COLO829 (cell line): ENCODE results near the gene SRRM5.
"Not testable (repeated sequence)": the region's sequence is repeated elsewhere in the genome, so short reads cannot be mapped to it uniquely, and the experiment has no call there.

Experiments
- DNase-seq: peaks from one replicate; pipeline ENCODE4 v3.0.0; 2012; ENCODE audit warnings: low spot score

The SRRM5 gene

DNA sequence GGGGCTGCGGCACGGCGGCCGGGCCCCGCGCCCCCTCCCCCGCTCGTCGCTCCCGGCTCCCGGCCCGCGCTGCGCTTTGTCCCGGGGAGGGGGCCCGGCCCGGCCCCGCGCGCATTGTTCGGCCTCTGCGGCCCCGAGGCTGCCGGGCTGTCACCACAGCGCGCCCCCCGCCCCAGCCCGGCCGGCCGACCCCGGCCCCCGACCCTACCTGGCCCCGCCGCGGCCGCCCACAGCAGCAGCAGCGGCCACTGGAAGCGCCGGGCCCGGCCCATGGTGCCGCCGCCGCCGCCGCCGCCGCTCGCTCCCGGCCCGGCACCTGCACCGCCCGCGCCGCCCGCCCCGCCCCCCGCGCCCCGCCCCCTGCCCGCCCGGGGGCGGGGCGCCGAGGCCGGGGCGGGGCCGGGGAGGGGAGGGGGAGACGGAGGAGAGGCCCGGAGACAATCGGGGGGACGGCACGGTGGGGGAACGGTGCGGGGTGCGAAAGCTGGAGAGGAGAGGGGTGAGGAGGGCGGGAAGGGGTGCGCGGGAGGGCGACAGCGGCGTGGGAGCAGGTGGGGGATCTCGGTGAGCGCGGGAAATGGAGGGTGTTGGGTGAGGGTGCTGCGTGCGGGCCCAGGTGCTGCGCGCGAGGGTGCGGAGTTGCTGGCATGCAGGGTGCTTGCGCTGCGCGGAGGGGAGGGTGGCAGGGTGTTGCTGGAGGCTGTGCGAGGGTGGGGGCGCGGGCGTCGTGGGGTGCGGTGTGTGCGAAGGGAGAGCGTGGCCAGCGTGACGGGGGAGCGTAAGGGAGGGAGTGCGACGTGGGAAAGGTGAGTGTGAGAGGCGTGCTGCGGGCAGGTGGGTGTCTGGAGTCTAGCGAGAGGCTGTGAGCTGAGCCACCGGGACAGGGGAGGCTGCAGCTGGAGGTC is 27.9 kb downstream of the SRRM5 start, which contains the start of gene CADM4:
Gene CADM4, minus strand, starts transcription at position 332 of the 905 bp plus-strand sequence. Its CDS starts 60 bp downstream, at position 272.
- no peak for DNase-seq

GRCh38 chr19:43640424-43640757 is 28.5 kb downstream of the SRRM5 start:
- DNase-seq, result no peak

GRCh38 chr19:43641333-43641732 is 29.4 kb downstream of the SRRM5 start:
- DNase-seq, result no peak

DNA sequence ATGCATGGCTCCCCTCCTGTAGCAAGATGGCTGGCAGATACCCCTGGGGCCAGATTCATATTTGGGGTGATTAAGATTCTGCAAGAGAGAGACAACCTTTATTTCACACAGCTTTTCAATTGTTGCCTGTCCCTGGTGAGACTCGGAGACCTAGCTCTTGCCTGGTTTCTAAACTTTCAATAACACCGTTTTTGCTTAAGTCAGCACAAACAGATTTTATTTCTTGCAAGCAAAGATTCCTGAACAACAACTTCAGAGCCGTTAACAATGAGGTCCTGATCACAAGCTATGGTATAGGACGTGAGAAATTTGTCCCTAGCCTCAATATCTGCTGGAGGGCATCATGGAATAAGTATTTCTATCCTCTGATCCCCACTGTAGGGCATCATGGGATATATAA is 30.6 kb downstream of the SRRM5 start:
- DNase-seq, result no peak

GRCh38 chr19:43643326-43643725 is 31.4 kb downstream of the SRRM5 start:
- no peak for DNase-seq

DNA sequence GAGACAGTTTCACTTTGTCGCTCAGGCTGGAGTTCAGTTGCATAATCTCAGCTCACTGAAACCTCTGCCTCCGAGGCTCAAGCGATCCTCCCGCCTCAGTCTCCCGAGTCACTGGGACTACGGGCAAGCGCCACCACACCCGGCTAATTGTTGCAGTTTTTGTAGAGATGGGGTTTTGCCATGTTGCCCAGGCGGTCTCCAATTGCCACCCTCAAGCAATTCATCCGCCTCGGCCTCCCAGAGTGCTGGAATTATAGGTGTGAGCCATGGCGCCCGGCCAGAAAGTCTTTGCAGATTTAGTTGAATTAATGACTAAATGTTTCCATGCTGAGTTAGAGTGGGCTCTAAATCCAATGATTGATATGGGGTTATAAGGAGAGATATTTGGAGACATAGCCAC is 32.3 kb downstream of the SRRM5 start:
- no peak for DNase-seq

GRCh38 chr19:43648633-43649032 is 36.7 kb downstream of the SRRM5 start:
- DNase-seq, result no peak

DNA sequence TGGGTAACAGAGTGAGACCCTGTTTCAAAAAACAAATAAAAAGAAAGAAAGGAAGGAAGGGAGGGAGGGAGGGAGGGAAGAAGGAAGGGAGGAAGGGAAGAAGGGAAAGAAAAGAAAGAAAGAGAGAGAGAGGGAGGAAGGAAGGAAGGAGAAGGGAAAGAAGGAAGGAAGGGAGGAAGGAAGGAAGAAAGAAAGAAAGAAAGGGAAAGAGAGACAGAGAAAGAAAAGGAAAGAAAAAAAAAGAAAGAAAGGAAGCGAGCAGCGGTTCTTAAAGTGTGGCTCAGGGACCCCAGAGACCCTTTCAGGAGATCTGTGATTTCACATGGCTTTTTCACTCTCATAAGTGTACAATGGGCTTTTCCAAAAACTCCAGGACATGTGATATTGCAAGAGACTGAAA is 37.6 kb downstream of the SRRM5 start:
- no peak for DNase-seq

DNA sequence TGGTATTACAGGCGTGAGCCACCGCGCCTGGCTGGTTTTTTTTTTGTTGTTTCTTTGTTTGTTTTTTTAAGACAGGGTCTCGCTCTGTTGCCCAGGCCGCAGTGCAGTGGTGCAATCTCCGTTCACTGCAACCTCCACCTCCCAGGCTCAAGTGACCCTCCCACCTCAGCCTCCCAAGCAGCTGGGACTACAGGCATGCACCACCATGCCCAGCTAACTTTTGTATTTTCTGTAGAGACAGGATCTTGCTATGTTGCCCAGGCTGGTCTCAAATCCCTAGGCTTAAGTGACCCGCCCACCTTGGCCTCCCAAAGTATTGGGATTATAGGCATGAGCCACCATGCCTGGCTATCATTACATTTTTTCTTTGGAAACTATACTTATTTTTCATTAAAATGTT is 38.4 kb downstream of the SRRM5 start:
- DNase-seq, result not testable (repeated sequence)

- DNase-seq, result peak; percentile 64
These were observed 40.1 kb downstream of the SRRM5 start for GRCh38 chr19:43651758-43652545.

DNA sequence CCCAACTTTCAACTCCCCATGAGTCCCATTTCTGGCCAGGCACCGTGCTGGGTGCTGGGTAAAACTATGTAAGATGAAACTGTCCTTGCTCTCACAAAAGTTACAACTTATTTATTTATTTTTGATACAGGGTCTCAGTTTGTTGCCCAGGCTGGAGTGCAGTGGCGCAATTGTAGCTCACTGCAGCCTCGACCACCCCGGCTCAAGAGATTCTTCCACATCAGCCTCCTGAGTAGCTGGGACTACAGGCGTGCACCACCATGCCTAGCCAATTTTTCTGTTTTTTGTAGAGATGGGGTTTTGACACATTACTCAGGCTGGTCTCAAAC is 40.6 kb downstream of the SRRM5 start:
- DNase-seq, result no peak

DNA sequence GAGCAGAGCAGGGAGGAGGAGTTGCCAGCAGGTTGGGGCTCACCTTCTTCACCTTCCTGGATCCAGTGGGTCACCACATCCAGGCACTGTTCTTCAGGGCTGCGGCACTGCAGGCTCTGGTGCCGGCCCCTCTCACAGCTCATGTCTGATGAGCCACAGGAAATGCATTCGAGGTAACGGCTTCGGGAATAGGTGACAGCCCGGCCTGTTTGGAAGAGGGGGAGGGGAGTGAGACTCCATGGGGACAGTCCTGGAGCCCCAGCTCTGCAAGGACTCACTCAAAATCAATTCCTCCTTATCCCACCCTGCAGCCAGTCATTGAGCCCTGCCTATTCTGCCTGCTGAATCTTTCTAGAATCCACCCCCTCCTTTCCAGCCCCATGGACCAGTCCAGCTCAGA is 44.5 kb downstream of the SRRM5 start:
- no peak for DNase-seq

DNA sequence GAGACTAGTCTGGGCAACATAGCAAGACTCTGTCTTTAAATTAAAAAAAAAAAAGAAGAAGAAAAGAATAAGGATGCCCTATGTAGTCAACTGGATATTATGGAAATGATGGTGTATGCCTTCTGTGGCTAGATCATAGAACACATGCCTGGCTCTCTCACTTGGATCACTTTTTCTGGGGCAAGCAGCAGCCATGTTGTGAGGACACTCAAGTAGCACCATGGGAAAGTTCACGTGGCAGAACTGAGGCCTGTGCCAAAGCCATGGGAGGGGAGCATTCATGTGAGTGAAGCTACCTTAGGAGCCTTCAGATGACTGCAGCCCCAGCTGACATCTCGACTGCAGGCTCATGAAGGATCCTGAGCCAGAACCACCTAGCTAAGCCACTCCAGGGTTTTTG is 46.1 kb downstream of the SRRM5 start:
- DNase-seq, result no peak

GRCh38 chr19:43658494-43658893 is 46.6 kb downstream of the SRRM5 start:
- DNase-seq, result no peak

DNA sequence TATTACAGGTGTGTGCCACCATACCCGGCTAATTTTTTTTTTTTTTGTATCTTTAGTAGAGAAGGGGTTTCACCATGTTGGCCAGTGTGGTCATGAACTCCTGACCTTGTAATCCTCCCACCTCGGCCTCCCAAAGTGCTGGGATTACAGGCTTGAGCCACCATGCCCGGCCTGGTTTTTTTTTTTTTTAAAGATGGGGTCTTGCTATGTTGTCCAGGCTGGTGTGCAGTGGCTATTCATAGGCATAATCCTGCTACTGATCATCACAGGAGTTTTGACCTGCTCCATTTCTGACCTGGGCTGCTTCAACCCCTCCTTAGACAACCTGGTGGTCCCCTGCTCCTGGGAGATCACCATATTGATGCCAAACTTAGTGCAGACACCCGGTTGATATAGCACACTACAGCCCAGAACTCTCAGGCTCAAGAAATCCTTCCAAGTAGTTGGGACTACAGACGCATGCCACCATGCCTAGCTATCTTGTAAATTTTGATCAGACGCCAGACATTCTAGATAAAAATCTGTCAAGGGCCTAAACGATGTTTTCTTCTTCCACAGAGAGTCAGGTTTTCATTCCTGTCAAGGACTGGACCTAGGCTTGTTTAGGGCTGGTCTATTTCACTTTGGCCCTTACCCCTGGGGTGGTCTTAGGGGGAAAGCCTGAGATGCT is 48.5 kb downstream of the SRRM5 start:
- no peak for DNase-seq

GRCh38 chr19:43660971-43661360 is 49.1 kb downstream of the SRRM5 start:
- DNase-seq, result no peak

GRCh38 chr19:43662487-43662886 is 50.6 kb downstream of the SRRM5 start:
- peak; percentile 20 for DNase-seq

- DNase-seq, result no peak
These were observed 52.1 kb downstream of the SRRM5 start for GRCh38 chr19:43664018-43664417.
